Ascending aorta (tissue), 2 donors: ENCODE data around the gene DVL1. TPM values are rescaled to one million over a fixed set of nuclear protein-coding genes. Genes with fewer than 3 reads are reported as not detected.
"Not testable (repeated sequence)": the region's sequence is repeated elsewhere in the genome, so short reads cannot be mapped to it uniquely, and the experiment has no call there.

ENCODE experiments used
- DNase-seq, 2 donors: peaks; one replicate each; pipeline ENCODE4 v3.0.0-alpha.2; 2019; ENCODE audit warnings: low spot score in 2 of 2
- H3K27ac ChIP-seq, 2 donors: fragments of 200-600 bp; sonication (generic); one replicate each; pipeline ENCODE4 v1.5.1; 2016 to 2017; ENCODE audit warnings: mild to moderate bottlenecking in 1 of 2
- H3K27me3 ChIP-seq: fragments of 200-600 bp; sonication (generic); one replicate; pipeline ENCODE4 v1.5.1; 2017
- H3K36me3 ChIP-seq, 2 donors: fragments of 200-600 bp; sonication (generic); one replicate each; pipeline ENCODE4 v1.5.1; 2016
- H3K4me1 ChIP-seq, 2 donors: fragments of 200-600 bp; sonication (generic); one replicate each; pipeline ENCODE4 v1.5.1; 2016 to 2017; ENCODE audit warnings: mild to moderate bottlenecking in 1 of 2
- H3K4me3 ChIP-seq, 2 donors: fragments of 200-600 bp; sonication (generic); one replicate each; pipeline ENCODE4 v1.5.1; 2016 to 2017; ENCODE audit warnings: mild to moderate bottlenecking in 1 of 2
- H3K9me3 ChIP-seq, 2 donors: fragments of 200-600 bp; sonication (generic); one replicate each; pipeline ENCODE4 v1.5.1; 2016
- intact Hi-C: fragments of 100-400 bp; cut with DNase I; formaldehyde crosslinking; loops from one replicate; pipeline ENCODE4 v1.15.1; 2023
- total RNA-seq: library from RNA; depleted of rRNA; stranded (reverse); fragments of >200 nt; gene quantifications from one replicate; pipeline ENCODE4 v1.1.0, GENCODE V29; 2016
- TF ChIP-seq, protein P1 (sequence below), 3 experiments: fragments of 200-600 bp in 2 of 3; fragments of 450-650 bp in 1 of 3; sonication (generic) in 2 of 3; IDR thresholded peaks; one replicate each; pipeline ENCODE4 v1.5.1; 2016 to 2019; ENCODE audit warnings: antibody characterized with exemption in 3 of 3, mild to moderate bottlenecking in 1 of 3, moderate library complexity in 1 of 3

Gene DVL1
- total RNA-seq, 1 donor from 2014 or later, result 66.7 TPM

DNA sequence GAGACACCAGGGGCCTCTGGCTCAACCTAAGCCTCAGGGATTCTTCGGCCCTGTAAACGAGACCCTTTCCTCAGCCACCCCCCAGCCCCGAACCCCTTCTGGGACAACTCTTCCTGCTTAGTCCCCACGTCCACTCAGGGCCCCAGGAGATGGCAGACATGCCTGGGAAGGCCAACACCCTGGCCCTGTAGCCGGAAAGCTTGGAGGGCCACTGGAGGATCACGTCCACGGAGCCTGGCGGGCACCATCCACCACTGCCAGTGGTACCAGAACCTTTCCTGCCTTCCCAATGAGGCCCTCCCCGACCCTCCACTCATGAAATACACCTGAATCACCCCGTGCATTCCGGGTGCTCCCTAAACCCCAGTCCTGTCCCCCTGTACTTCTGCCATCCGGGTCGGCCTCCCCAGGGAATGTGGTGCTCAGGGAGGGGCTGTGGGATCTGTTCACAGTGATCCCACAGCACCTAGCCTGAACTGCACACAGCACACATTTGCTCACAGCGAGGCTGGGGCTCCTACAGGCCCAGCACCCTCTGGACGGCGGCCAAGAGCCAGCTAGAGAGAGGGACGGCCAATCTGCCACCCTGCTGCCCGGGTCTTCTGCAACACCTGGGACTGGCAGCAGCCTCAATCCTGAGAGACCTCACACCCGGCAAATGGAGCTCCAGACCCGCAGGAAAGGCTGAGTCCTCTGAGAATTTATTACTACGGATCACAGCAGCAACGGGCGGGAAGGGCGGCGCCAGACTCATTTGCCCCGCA, 24.0 kb upstream of the DVL1 start:
- Histone ChIP-seq H3K4me1 (peaks cover 23 to 26% of the 10 kb centered on the region in 2 donors), H3K4me3 (peak overlapping the region in 1 of 2 donors; percentile 100), H3K9me3 (no peaks in the 10 kb centered on the region), H3K27me3 (no peaks in the 10 kb centered on the region), H3K27ac (no peak overlapping the region), H3K36me3 (peaks cover 7 to 9% of the 10 kb centered on the region in 2 donors)
- no peak for DNase-seq
- intact Hi-C loops, result no loop called here
- TF ChIP-seq, protein P1, sequence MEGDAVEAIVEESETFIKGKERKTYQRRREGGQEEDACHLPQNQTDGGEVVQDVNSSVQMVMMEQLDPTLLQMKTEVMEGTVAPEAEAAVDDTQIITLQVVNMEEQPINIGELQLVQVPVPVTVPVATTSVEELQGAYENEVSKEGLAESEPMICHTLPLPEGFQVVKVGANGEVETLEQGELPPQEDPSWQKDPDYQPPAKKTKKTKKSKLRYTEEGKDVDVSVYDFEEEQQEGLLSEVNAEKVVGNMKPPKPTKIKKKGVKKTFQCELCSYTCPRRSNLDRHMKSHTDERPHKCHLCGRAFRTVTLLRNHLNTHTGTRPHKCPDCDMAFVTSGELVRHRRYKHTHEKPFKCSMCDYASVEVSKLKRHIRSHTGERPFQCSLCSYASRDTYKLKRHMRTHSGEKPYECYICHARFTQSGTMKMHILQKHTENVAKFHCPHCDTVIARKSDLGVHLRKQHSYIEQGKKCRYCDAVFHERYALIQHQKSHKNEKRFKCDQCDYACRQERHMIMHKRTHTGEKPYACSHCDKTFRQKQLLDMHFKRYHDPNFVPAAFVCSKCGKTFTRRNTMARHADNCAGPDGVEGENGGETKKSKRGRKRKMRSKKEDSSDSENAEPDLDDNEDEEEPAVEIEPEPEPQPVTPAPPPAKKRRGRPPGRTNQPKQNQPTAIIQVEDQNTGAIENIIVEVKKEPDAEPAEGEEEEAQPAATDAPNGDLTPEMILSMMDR (IDR thresholded peaks at IDR 0.05), result no peak

DNA sequence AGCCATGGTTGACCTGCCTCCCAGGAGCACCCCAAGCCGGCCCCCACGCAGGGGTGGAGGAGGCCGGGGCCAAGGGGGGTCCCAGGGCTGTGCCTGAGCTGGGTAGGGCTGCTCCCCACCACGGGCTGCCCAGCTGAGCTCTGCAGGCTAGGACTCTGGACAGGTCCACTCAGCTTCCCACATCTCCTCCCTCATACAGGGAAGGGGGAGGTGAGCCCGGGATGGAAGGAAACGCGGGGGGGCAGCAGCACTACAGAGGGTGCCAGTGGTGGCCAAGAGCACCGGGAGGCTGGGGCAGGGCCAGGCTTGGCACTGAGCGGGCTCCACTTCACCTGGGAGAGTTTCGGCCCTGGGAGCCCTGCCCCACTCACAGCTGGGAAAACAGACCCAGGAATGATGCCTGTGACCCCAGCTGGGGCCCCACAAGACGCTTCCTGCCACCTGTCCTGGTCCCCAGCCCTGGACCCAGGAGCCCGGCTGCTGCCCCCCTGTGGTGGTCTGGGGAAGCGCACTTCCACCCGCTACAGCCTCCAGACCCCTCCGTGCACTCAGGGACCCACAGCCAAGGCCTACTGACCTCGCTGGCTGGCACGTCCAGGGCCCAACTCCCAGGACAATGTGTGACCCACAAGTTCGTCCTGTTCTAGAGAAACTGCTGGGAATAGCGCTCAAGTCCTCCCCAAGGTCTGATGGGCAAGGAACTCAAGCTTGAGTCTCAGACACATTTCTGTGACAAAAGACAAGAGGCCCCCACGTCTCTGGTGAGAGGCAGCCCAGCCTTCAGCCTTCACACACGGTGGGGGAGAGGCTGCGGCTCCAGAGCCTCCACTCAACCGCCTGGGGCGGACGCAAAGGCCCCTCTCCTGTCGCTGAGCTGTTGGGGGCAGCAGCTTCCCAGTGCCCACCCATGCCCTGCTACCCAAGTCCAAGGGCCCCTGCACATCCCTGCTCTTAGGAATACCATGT, 22.8 kb upstream of the DVL1 start:
- intact Hi-C loops, result no loop called here
- H3K36me3 ChIP-seq, result peaks cover 7 to 9% of the 10 kb centered on the region in 2 donors
- H3K9me3 ChIP-seq, result no peaks in the 10 kb centered on the region
- H3K27ac ChIP-seq, result no peak overlapping the region
- peak in 1 of 2 donors; percentile 79 for DNase-seq
- peaks cover 23 to 26% of the 10 kb centered on the region in 2 donors for H3K4me1 ChIP-seq
- no peaks in the 10 kb centered on the region for H3K27me3 ChIP-seq
- H3K4me3 ChIP-seq, result no peak overlapping the region
- TF ChIP-seq, protein P1 (IDR thresholded peaks at IDR 0.05), result peak; percentile 88 to 97 (median 96)

DNA sequence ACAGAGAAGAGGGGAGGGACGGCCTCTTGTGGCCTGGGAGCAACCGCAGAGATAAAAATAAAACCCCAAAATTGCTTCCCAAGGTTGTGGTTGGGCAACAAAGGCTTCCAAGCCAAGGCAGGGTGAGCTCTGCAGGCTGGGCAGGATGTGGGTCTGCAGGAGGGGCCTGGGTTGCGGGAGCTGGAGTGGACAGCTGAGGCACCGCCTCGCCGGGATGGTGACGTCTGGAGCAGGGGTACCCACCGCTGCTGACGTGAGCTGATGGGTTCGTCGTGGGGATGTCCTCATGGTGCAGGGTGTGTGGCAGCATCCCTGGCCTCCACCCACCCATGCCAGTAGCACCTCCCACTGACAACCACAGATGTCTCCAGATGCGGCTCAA, 22.1 kb upstream of the DVL1 start:
- DNase-seq, result no peak
- H3K27ac ChIP-seq, result no peak overlapping the region
- intact Hi-C loops, result no loop called here

DNA sequence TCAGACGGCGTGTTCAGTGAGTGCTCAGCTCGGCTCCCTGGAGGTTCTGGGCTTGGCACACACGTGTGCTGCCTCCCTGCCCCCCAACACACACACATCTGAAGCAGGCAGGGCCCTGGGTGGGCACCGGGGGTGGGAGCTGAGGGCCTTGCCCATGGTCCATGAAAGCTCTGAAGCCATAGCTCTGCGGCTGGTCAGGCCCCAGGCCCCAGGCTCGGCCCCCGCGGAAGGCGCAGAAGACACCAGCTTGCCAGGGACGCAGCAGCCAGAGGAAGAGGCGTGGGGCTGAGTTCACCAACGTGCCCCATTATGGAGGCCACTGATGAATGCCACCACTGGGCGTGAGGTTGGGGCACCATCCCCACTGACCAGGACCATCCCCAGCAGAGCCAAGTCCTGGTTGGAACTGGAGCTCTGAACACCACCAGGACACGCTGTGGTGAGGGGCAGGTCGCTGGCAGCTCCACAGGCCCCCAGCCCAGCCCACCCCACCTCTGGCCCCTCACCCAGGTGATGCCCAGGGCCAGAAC, 21.6 kb upstream of the DVL1 start:
- peaks cover 20 to 24% of the 10 kb centered on the region in 2 donors for H3K4me1 ChIP-seq
- TF ChIP-seq, protein P1 (IDR thresholded peaks at IDR 0.05), result no peak
- H3K27ac ChIP-seq, result no peak overlapping the region
- no peak overlapping the region for H3K4me3 ChIP-seq
- peaks cover 7 to 9% of the 10 kb centered on the region in 2 donors for H3K36me3 ChIP-seq
- peak in 1 of 2 donors; percentile 63 for DNase-seq
- H3K9me3 ChIP-seq, result no peaks in the 10 kb centered on the region
- no peaks in the 10 kb centered on the region for H3K27me3 ChIP-seq
- intact Hi-C loops, result no loop called here

More for the DNA sequence above, 22.1 kb upstream of the DVL1 start:
- Histone ChIP-seq H3K9me3 (no peaks in the 10 kb centered on the region), H3K36me3 (peaks cover 7 to 9% of the 10 kb centered on the region in 2 donors), H3K4me3 (no peak overlapping the region), H3K27me3 (no peaks in the 10 kb centered on the region), H3K4me1 (peaks cover 23 to 26% of the 10 kb centered on the region in 2 donors)
- TF ChIP-seq, protein P1 (IDR thresholded peaks at IDR 0.05), result no peak

DNA sequence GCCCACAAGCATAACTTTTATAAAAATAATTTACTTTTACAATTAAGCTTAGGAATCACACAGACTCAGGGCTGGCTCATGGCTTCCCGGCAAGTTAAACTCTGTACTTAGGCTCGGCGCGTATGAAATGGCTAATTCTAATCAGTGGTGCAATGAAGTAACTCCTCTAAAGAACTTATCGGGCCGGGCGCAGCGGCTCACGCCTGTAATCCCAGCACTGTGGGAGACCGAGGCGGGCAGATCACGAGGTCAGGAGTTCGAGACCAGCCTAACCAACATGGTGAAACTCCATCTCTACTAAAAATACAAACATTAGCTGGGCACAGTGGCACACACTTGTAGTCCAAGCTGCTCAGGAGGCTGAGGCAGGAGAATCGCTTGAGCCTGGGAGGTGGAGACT, 20.9 kb upstream of the DVL1 start:
- intact Hi-C loops, H3K27ac ChIP-seq, H3K27me3 ChIP-seq, DNase-seq, H3K4me3 ChIP-seq, H3K36me3 ChIP-seq, H3K9me3 ChIP-seq: not testable (repeated sequence)
- H3K4me1 ChIP-seq, result peaks cover 19 to 21% of the 10 kb centered on the region in 2 donors
